VCaP (cell line): ENCODE results near the gene CCSAP.
"Not testable (repeated sequence)": the region's sequence is repeated elsewhere in the genome, so short reads cannot be mapped to it uniquely, and the experiment has no call there.

ENCODE experiments used
- H3K27ac ChIP-seq: fragments of 450-650 bp; 2 replicates; pipeline ENCODE4 v1.5.1; 2017
- CTCF ChIP-seq: fragments of 450-650 bp; conservative IDR thresholded peaks from 2 replicates; pipeline ENCODE4 v1.5.1; 2017; ENCODE audit warnings: mild to moderate bottlenecking, moderate library complexity

Gene CCSAP

GRCh38 chr1:229383188-229383587, 40.3 kb upstream of the CCSAP start:
- no peak overlapping the region for H3K27ac ChIP-seq
- TF ChIP-seq CTCF: no peak

- TF ChIP-seq CTCF: no peak
- H3K27ac ChIP-seq: no peak overlapping the region; the same call in 1 of the 2 replicates
Observed at GRCh38 chr1:229381234-229381633, 38.4 kb upstream of the CCSAP start.

GRCh38 chr1:229380536-229381160, 37.8 kb upstream of the CCSAP start:
- no peak overlapping the region; the same call in 1 of the 2 replicates for H3K27ac ChIP-seq
- TF ChIP-seq CTCF: no peak

GRCh38 chr1:229379846-229380245, 37.0 kb upstream of the CCSAP start:
- TF ChIP-seq CTCF: no peak
- peak overlapping the region; percentile 8; the same call in 1 of the 2 replicates for H3K27ac ChIP-seq

GRCh38 chr1:229378586-229379367, 35.9 kb upstream of the CCSAP start:
- H3K27ac ChIP-seq: no peak overlapping the region
- TF ChIP-seq CTCF: no peak; the same call in 1 of the 2 replicates

- H3K27ac ChIP-seq: not testable (repeated sequence)
Observed at GRCh38 chr1:229378035-229378434, 35.2 kb upstream of the CCSAP start.

GRCh38 chr1:229377429-229377828, 34.6 kb upstream of the CCSAP start:
- no peak for TF ChIP-seq CTCF
- no peak overlapping the region for H3K27ac ChIP-seq

- no peak for TF ChIP-seq CTCF
- no peak overlapping the region for H3K27ac ChIP-seq
Observed at GRCh38 chr1:229376521-229376920, 33.7 kb upstream of the CCSAP start.
